CD4-positive, alpha-beta T cell treated with Interleukin-6 at 100 ng/mL for 8 hours (primary cell): ENCODE data around the gene RPL41.
"Not testable (repeated sequence)": the region's sequence is repeated elsewhere in the genome, so short reads cannot be mapped to it uniquely, and the experiment has no call there.

Experiments
- DNase-seq: peaks from one replicate; pipeline ENCODE4 v3.0.0-alpha.2; 2020; ENCODE audit warnings: mixed read lengths, low spot score

RPL41 gene

GRCh38 chr12:56103066-56103711, 13.2 kb upstream of the RPL41 start:
- peak; percentile 61 for DNase-seq

- DNase-seq: no peak
Measured at GRCh38 chr12:56103823-56104108, 12.7 kb upstream of the RPL41 start.

- peak; percentile 99 for DNase-seq
Measured at GRCh38 chr12:56104109-56104814, 12.2 kb upstream of the RPL41 start, which contains the start of gene PA2G4. Gene PA2G4, plus strand, starts transcription at chr12:56104559. Its CDS starts 179 bp downstream, at chr12:56104738.

GRCh38 chr12:56104815-56105608, 11.4 kb upstream of the RPL41 start:
- no peak for DNase-seq

- no peak for DNase-seq
Measured at GRCh38 chr12:56105609-56105902, 10.9 kb upstream of the RPL41 start.

- DNase-seq: no peak
Measured at GRCh38 chr12:56107242-56107641, 9.2 kb upstream of the RPL41 start.

GRCh38 chr12:56110571-56110970, 5.9 kb upstream of the RPL41 start:
- no peak for DNase-seq

- no peak for DNase-seq
Measured at GRCh38 chr12:56114084-56114483, 2.3 kb upstream of the RPL41 start.

- DNase-seq: no peak
Measured at GRCh38 chr12:56115329-56115728, 1.1 kb upstream of the RPL41 start.

GRCh38 chr12:56117082-56117706, 761 bp downstream of the RPL41 start:
- DNase-seq: not testable (repeated sequence)

- DNase-seq: peak; percentile 97
Measured at GRCh38 chr12:56117778-56118687, 1.6 kb downstream of the RPL41 start, which contains the start of gene ZC3H10. Gene ZC3H10, plus strand, starts transcription at chr12:56118266. Its CDS starts 2,297 bp downstream, at chr12:56120563.

GRCh38 chr12:56118688-56119357, 2.4 kb downstream of the RPL41 start:
- DNase-seq: no peak

GRCh38 chr12:56119361-56119796, 2.9 kb downstream of the RPL41 start:
- peak; percentile 72 for DNase-seq

GRCh38 chr12:56120158-56120846, 3.9 kb downstream of the RPL41 start:
- no peak for DNase-seq

- no peak for DNase-seq
Measured at GRCh38 chr12:56121204-56121870, 4.9 kb downstream of the RPL41 start.

GRCh38 chr12:56122637-56123036, 6.2 kb downstream of the RPL41 start:
- DNase-seq: no peak

- DNase-seq: no peak
Measured at GRCh38 chr12:56124133-56124532, 7.7 kb downstream of the RPL41 start.

- DNase-seq: no peak
Measured at GRCh38 chr12:56126732-56127239, 10.4 kb downstream of the RPL41 start.

- DNase-seq: no peak
Measured at GRCh38 chr12:56127485-56127887, 11.1 kb downstream of the RPL41 start.
